ENCODE results near the gene COX8A. TPM values are rescaled to one million over a fixed set of nuclear protein-coding genes. Genes with fewer than 3 reads are reported as not detected.

COX8A gene
- polyA plus RNA-seq, 3 donors = 354 to 588 (median 526) TPM

DNA sequence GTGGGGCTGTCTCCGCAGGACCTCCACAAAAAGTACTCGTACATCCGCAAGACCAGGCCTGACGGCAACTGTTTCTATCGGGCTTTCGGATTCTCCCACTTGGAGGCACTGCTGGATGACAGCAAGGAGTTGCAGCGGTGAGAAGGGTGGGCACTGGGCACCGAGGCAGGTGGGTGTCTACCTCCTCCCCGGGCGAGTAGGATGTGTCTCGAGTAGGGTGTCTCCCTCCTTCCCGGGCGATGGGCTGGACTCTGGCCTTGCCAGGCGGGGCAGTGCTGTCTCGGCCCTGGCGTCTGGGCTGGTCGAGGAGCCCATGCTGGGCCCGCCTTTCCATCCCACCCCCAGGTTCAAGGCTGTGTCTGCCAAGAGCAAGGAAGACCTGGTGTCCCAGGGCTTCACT lies 22.1 kb downstream of the COX8A start:
- peaks cover 3% of the 10 kb centered on the region for H3K79me2 ChIP-seq (ENCODE audit: insufficient read depth, low read length)
- peaks cover 0 to 5% of the 10 kb centered on the region in 2 donors for H3K9me3 ChIP-seq (replicated peaks in 1 of 2; ENCODE audit: control insufficient read depth in 1 of 2, insufficient read depth in 1 of 2, low read length in 2 of 2)
- 98% methylated on average over 14 of the region's 18 CpGs for WGBS (ENCODE audit: insufficient coverage)
- no peak overlapping the region for H2AFZ ChIP-seq (ENCODE audit: insufficient read depth, low read depth, low read length, poor library complexity, severe bottlenecking)
- H3K27me3 ChIP-seq (ENCODE audit: control insufficient read depth in 2 of 2, insufficient read depth in 2 of 2, low read length in 2 of 2) = peaks cover 9 to 21% of the 10 kb centered on the region in 2 donors
- Mint-ChIP-seq H3K27me3 (ENCODE audit: low read depth in 3 of 3) (peaks cover 14 to 29% (median 20%) of the 10 kb centered on the region in 3 donors), H3K4me3 (no peak overlapping the region), H3K36me3 (peaks cover 50 to 66% of the 10 kb centered on the region in 2 donors), H3K9me3 (peaks cover 0 to 5% (median 2%) of the 10 kb centered on the region in 7 donors), H3K27ac (no peak overlapping the region), H3K4me1 (peaks cover 37% of the 10 kb centered on the region)
- H4K20me1 ChIP-seq (ENCODE audit: insufficient read depth, low read length) = peaks cover 77% of the 10 kb centered on the region
- H3K36me3 ChIP-seq (replicated peaks in 1 of 2; ENCODE audit: control insufficient read depth in 1 of 2, insufficient read depth in 2 of 2, low read length in 2 of 2) = peaks cover 45 to 55% of the 10 kb centered on the region in 2 donors
- no peak overlapping the region for H3K9ac ChIP-seq (ENCODE audit: insufficient read depth, low read length, poor library complexity, severe bottlenecking)
- TF ChIP-seq, protein P1, sequence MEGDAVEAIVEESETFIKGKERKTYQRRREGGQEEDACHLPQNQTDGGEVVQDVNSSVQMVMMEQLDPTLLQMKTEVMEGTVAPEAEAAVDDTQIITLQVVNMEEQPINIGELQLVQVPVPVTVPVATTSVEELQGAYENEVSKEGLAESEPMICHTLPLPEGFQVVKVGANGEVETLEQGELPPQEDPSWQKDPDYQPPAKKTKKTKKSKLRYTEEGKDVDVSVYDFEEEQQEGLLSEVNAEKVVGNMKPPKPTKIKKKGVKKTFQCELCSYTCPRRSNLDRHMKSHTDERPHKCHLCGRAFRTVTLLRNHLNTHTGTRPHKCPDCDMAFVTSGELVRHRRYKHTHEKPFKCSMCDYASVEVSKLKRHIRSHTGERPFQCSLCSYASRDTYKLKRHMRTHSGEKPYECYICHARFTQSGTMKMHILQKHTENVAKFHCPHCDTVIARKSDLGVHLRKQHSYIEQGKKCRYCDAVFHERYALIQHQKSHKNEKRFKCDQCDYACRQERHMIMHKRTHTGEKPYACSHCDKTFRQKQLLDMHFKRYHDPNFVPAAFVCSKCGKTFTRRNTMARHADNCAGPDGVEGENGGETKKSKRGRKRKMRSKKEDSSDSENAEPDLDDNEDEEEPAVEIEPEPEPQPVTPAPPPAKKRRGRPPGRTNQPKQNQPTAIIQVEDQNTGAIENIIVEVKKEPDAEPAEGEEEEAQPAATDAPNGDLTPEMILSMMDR (IDR thresholded peaks at IDR 0.05) = no peak
- H3K4me1 ChIP-seq (ENCODE audit: control insufficient read depth in 1 of 2, insufficient read depth in 2 of 2, low read length in 2 of 2) = peaks cover 32 to 49% of the 10 kb centered on the region in 2 donors
- H3K27ac ChIP-seq (ENCODE audit: low read depth in 1 of 2, low read length in 2 of 2) = no peak overlapping the region
- intact Hi-C loops (cut with micrococcal nuclease) = no loop called here
- H3K4me3 ChIP-seq (replicated peaks in 1 of 3; ENCODE audit: low read depth in 2 of 3, low read length in 3 of 3) = no peak overlapping the region
- no peak overlapping the region for H3K4me2 ChIP-seq (replicated peaks; ENCODE audit: extremely low read depth, low read length, poor library complexity, severe bottlenecking)
- DNase-seq = no peak

DNA sequence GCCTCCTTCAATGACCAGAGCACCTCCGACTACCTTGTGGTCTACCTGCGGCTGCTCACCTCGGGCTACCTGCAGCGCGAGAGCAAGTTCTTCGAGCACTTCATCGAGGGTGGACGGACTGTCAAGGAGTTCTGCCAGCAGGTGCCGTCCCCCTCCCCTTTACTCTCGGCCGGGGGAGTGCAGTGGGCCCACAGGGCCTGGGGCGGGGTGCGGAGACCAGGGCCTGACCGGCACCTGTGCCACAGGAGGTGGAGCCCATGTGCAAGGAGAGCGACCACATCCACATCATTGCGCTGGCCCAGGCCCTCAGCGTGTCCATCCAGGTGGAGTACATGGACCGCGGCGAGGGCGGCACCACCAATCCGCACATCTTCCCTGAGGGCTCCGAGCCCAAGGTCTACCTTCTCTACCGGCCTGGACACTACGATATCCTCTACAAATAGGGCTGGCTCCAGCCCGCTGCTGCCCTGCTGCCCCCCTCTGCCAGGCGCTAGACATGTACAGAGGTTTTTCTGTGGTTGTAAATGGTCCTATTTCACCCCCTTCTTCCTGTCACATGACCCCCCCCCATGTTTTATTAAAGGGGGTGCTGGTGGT lies 22.8 kb downstream of the COX8A start:
- Mint-ChIP-seq H3K4me1 (peaks cover 44% of the 10 kb centered on the region), H3K9me3 (peaks cover 0 to 8% (median 2%) of the 10 kb centered on the region in 7 donors), H3K4me3 (no peak overlapping the region), H3K27ac (no peak overlapping the region), H3K36me3 (peaks cover 48 to 60% of the 10 kb centered on the region in 2 donors), H3K27me3 (ENCODE audit: low read depth in 3 of 3) (peaks cover 21 to 36% (median 27%) of the 10 kb centered on the region in 3 donors)
- H3K4me2 ChIP-seq (replicated peaks; ENCODE audit: extremely low read depth, low read length, poor library complexity, severe bottlenecking) = no peak overlapping the region
- TF ChIP-seq, protein P1 (IDR thresholded peaks at IDR 0.05) = no peak
- H3K27me3 ChIP-seq (ENCODE audit: control insufficient read depth in 2 of 2, insufficient read depth in 2 of 2, low read length in 2 of 2) = peaks cover 15 to 28% of the 10 kb centered on the region in 2 donors
- no peak for DNase-seq
- H3K36me3 ChIP-seq (replicated peaks in 1 of 2; ENCODE audit: control insufficient read depth in 1 of 2, insufficient read depth in 2 of 2, low read length in 2 of 2) = peaks cover 43 to 48% of the 10 kb centered on the region in 2 donors
- no peak overlapping the region for H3K27ac ChIP-seq (ENCODE audit: low read depth in 1 of 2, low read length in 2 of 2)
- WGBS (ENCODE audit: insufficient coverage) = 96% methylated on average over 16 of the region's 27 CpGs
- H3K4me1 ChIP-seq (ENCODE audit: control insufficient read depth in 1 of 2, insufficient read depth in 2 of 2, low read length in 2 of 2) = peaks cover 39 to 56% of the 10 kb centered on the region in 2 donors
- peaks cover 75% of the 10 kb centered on the region for H4K20me1 ChIP-seq (ENCODE audit: insufficient read depth, low read length)
- intact Hi-C loops (cut with micrococcal nuclease) = no loop called here
- H3K79me2 ChIP-seq (ENCODE audit: insufficient read depth, low read length) = no peaks in the 10 kb centered on the region
- H3K9ac ChIP-seq (ENCODE audit: insufficient read depth, low read length, poor library complexity, severe bottlenecking) = no peak overlapping the region
- H3K9me3 ChIP-seq (replicated peaks in 1 of 2; ENCODE audit: control insufficient read depth in 1 of 2, insufficient read depth in 1 of 2, low read length in 2 of 2) = peaks cover 0 to 5% of the 10 kb centered on the region in 2 donors
- no peak overlapping the region for H3K4me3 ChIP-seq (replicated peaks in 1 of 3; ENCODE audit: low read depth in 2 of 3, low read length in 3 of 3)
- no peak overlapping the region for H2AFZ ChIP-seq (ENCODE audit: insufficient read depth, low read depth, low read length, poor library complexity, severe bottlenecking)
